HEK293 (cell line): ENCODE data around the gene GATA3.

Experiments used
- FEZF1 ChIP-seq: fragments of 450-650 bp; formaldehyde crosslinking; IDR thresholded peaks from 2 replicates; pipeline ENCODE4 v1.5.1; 2016; ENCODE audit warnings: missing biosample characterization, missing genetic modification characterization
- GFI1B ChIP-seq: fragments of 450-650 bp; formaldehyde crosslinking; IDR thresholded peaks from 2 replicates; pipeline ENCODE4 v1.5.1; 2016; ENCODE audit warnings: missing biosample characterization, missing genetic modification characterization
- HOXC10 ChIP-seq: sonication (generic); formaldehyde crosslinking; IDR thresholded peaks from 2 replicates; pipeline ENCODE4 v1.8.1; 2023; ENCODE audit warnings: mild to moderate bottlenecking, missing genetic modification reagents
- WT1 ChIP-seq: fragments of 450-650 bp; formaldehyde crosslinking; IDR thresholded peaks from 2 replicates; pipeline ENCODE4 v1.5.1; 2016; ENCODE audit warnings: missing biosample characterization, missing genetic modification characterization
- ZIC2 ChIP-seq: fragments of 450-650 bp; formaldehyde crosslinking; IDR thresholded peaks from 2 replicates; pipeline ENCODE4 v1.5.1; 2016; ENCODE audit warnings: missing biosample characterization, missing genetic modification characterization
- ZNF155 ChIP-seq: fragments of 450-650 bp; formaldehyde crosslinking; IDR thresholded peaks from 2 replicates; pipeline ENCODE4 v1.5.1; 2016; ENCODE audit warnings: missing biosample characterization, missing genetic modification characterization
- ZNF19 ChIP-seq: fragments of 450-650 bp; formaldehyde crosslinking; IDR thresholded peaks from 2 replicates; pipeline ENCODE4; 2016; ENCODE audit warnings: missing biosample characterization, missing genetic modification characterization, low read depth
- ZNF302 ChIP-seq: fragments of 450-650 bp; formaldehyde crosslinking; IDR thresholded peaks from 2 replicates; pipeline ENCODE4 v1.5.1; 2016; ENCODE audit warnings: missing biosample characterization, missing genetic modification characterization, low read depth
- ZNF311 ChIP-seq: fragments of 450-650 bp; formaldehyde crosslinking; IDR thresholded peaks from 2 replicates; pipeline ENCODE4 v1.5.1; 2017; ENCODE audit warnings: missing biosample characterization, missing genetic modification characterization, borderline replicate concordance
- ZNF335 ChIP-seq: fragments of 450-650 bp; formaldehyde crosslinking; conservative IDR thresholded peaks from 2 replicates; pipeline ENCODE4 v1.5.1; 2016; ENCODE audit warnings: missing biosample characterization, missing genetic modification characterization
- ZNF341 ChIP-seq: fragments of 450-650 bp; formaldehyde crosslinking; IDR thresholded peaks from 2 replicates; pipeline ENCODE4; 2016; ENCODE audit warnings: low read depth, missing biosample characterization, missing genetic modification characterization
- ZNF366 ChIP-seq: fragments of 450-650 bp; formaldehyde crosslinking; conservative IDR thresholded peaks from 2 replicates; pipeline ENCODE4 v1.5.1; 2016; ENCODE audit warnings: missing biosample characterization, missing genetic modification characterization
- ZNF416 ChIP-seq: fragments of 450-650 bp; formaldehyde crosslinking; IDR thresholded peaks from 2 replicates; pipeline ENCODE4 v1.5.1; 2016; ENCODE audit warnings: missing biosample characterization, missing genetic modification characterization
- ZNF48 ChIP-seq: fragments of 450-650 bp; formaldehyde crosslinking; IDR thresholded peaks from 2 replicates; pipeline ENCODE4 v1.5.1; 2016; ENCODE audit warnings: missing biosample characterization, missing genetic modification characterization
- ZNF548 ChIP-seq: fragments of 450-650 bp; formaldehyde crosslinking; IDR thresholded peaks from 2 replicates; pipeline ENCODE4 v1.5.1; 2016; ENCODE audit warnings: missing biosample characterization, missing genetic modification characterization
- ZNF555 ChIP-seq: fragments of 450-650 bp; formaldehyde crosslinking; conservative IDR thresholded peaks from 2 replicates; pipeline ENCODE4 v1.5.1; 2017; ENCODE audit warnings: missing biosample characterization, mild to moderate bottlenecking, missing genetic modification characterization, inconsistent platforms
- ZNF558 ChIP-seq: fragments of 450-650 bp; formaldehyde crosslinking; IDR thresholded peaks from 2 replicates; pipeline ENCODE4 v1.5.1; 2016; ENCODE audit warnings: missing biosample characterization, missing genetic modification characterization
- ZNF600 ChIP-seq: fragments of 450-650 bp; formaldehyde crosslinking; IDR thresholded peaks from 2 replicates; pipeline ENCODE4 v1.5.1; 2016; ENCODE audit warnings: missing biosample characterization, missing genetic modification characterization
- ZNF624 ChIP-seq: fragments of 450-650 bp; formaldehyde crosslinking; IDR thresholded peaks from 2 replicates; pipeline ENCODE4 v1.5.1; 2017; ENCODE audit warnings: missing biosample characterization, missing genetic modification characterization
- ZNF654 ChIP-seq: fragments of 450-650 bp; formaldehyde crosslinking; IDR thresholded peaks from 2 replicates; pipeline ENCODE4 v1.5.1; 2016; ENCODE audit warnings: low read depth, missing biosample characterization, missing genetic modification characterization
- ZNF777 ChIP-seq: fragments of 450-650 bp; formaldehyde crosslinking; IDR thresholded peaks from 2 replicates; pipeline ENCODE4 v1.5.1; 2017; ENCODE audit warnings: missing biosample characterization, missing genetic modification characterization, borderline replicate concordance
- ZNF843 ChIP-seq: fragments of 450-650 bp; formaldehyde crosslinking; IDR thresholded peaks from 2 replicates; pipeline ENCODE4 v1.5.1; 2016; ENCODE audit warnings: missing biosample characterization, missing genetic modification characterization
- TF ChIP-seq, protein P1 (sequence below): fragments of 450-650 bp; formaldehyde crosslinking; IDR thresholded peaks from 2 replicates; pipeline ENCODE4 v1.5.1; 2016; ENCODE audit warnings: missing biosample characterization, missing genetic modification characterization
- TF ChIP-seq, protein P2 (sequence below): fragments of 450-650 bp; IDR thresholded peaks from 2 replicates; pipeline ENCODE4 v1.5.1; 2018; ENCODE audit warnings: missing biosample characterization, missing genetic modification characterization
- TF ChIP-seq, protein P3 (sequence below): fragments of 450-650 bp; formaldehyde crosslinking; IDR thresholded peaks from 2 replicates; pipeline ENCODE4 v1.5.1; 2017; ENCODE audit warnings: missing biosample characterization, missing genetic modification characterization
- TF ChIP-seq, protein P4 (sequence below): fragments of 450-650 bp; formaldehyde crosslinking; IDR thresholded peaks from 2 replicates; pipeline ENCODE4 v1.5.1; 2016; ENCODE audit warnings: missing biosample characterization, missing genetic modification characterization
- TF ChIP-seq, protein P5 (sequence below): fragments of 450-650 bp; formaldehyde crosslinking; IDR thresholded peaks from 2 replicates; pipeline ENCODE4 v1.5.1; 2017; ENCODE audit warnings: missing biosample characterization, missing genetic modification characterization

GATA3 gene

DNA sequence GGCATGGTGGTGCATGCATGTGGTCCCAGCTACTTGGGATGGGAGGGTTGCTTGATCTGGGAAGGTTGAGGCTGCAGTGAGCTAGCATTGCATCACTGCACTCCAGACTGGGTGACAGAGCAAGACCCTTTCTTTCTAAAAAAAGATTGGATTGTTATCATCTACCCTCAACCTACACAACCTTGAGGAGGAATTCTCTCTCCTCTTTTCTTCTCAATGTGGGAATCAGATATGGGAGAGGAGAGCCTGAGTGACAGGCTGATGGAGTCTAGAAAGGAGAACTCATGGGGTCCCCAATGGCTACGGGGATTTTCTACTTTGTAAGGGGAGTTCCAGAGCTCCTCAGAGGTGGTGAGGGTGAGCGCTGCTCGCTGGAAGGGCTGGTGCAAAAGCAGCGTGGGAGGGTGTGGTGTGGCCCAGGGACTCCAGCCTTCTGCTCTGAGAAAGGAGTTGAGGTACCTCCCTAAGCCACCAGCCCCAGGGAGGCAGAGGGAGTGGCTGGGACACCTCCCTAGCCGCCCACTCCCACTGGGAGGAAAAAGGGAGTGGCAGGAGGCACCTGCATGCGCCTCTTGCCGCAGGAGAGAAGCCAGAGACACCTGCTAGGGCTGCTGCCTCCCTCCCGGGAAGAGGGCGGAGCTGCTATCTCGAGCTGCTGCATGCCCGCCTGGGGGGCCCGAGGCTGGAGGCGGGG, 48.4 kb downstream of the GATA3 start (continued):
- TF ChIP-seq, protein P1, sequence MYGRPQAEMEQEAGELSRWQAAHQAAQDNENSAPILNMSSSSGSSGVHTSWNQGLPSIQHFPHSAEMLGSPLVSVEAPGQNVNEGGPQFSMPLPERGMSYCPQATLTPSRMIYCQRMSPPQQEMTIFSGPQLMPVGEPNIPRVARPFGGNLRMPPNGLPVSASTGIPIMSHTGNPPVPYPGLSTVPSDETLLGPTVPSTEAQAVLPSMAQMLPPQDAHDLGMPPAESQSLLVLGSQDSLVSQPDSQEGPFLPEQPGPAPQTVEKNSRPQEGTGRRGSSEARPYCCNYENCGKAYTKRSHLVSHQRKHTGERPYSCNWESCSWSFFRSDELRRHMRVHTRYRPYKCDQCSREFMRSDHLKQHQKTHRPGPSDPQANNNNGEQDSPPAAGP (tag by site-specific recombination), result peak; percentile 74; the same call in 1 of the 2 replicates
- TF ChIP-seq ZNF341 (tag by site-specific recombination) (peak; percentile 76), ZNF843 (tag by site-specific recombination) (no peak), ZNF302 (tag by site-specific recombination) (no peak), ZNF654 (tag by site-specific recombination) (no peak), ZNF600 (tag by site-specific recombination) (no peak), ZNF548 (tag by site-specific recombination) (no peak), ZNF48 (no peak), WT1 (tag by site-specific recombination) (peak; percentile 100), FEZF1 (tag by site-specific recombination) (no peak), ZNF558 (tag by site-specific recombination) (no peak), ZNF19 (tag by site-specific recombination) (no peak), GFI1B (tag by site-specific recombination) (no peak), ZNF624 (tag by site-specific recombination) (no peak), ZNF335 (no peak), ZNF155 (tag by site-specific recombination) (no peak), ZNF416 (no peak), ZNF555 (tag by site-specific recombination) (no peak), ZNF777 (tag by site-specific recombination) (no peak), HOXC10 (no peak), ZNF366 (tag by site-specific recombination) (no peak), ZIC2 (tag by site-specific recombination) (peak; percentile 90), ZNF311 (no peak)
- TF ChIP-seq, protein P2, sequence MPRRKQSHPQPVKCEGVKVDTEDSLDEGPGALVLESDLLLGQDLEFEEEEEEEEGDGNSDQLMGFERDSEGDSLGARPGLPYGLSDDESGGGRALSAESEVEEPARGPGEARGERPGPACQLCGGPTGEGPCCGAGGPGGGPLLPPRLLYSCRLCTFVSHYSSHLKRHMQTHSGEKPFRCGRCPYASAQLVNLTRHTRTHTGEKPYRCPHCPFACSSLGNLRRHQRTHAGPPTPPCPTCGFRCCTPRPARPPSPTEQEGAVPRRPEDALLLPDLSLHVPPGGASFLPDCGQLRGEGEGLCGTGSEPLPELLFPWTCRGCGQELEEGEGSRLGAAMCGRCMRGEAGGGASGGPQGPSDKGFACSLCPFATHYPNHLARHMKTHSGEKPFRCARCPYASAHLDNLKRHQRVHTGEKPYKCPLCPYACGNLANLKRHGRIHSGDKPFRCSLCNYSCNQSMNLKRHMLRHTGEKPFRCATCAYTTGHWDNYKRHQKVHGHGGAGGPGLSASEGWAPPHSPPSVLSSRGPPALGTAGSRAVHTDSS (tag by site-specific recombination), result no peak
- TF ChIP-seq, protein P3, sequence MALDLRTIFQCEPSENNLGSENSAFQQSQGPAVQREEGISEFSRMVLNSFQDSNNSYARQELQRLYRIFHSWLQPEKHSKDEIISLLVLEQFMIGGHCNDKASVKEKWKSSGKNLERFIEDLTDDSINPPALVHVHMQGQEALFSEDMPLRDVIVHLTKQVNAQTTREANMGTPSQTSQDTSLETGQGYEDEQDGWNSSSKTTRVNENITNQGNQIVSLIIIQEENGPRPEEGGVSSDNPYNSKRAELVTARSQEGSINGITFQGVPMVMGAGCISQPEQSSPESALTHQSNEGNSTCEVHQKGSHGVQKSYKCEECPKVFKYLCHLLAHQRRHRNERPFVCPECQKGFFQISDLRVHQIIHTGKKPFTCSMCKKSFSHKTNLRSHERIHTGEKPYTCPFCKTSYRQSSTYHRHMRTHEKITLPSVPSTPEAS (tag by site-specific recombination), result no peak
- TF ChIP-seq, protein P4, sequence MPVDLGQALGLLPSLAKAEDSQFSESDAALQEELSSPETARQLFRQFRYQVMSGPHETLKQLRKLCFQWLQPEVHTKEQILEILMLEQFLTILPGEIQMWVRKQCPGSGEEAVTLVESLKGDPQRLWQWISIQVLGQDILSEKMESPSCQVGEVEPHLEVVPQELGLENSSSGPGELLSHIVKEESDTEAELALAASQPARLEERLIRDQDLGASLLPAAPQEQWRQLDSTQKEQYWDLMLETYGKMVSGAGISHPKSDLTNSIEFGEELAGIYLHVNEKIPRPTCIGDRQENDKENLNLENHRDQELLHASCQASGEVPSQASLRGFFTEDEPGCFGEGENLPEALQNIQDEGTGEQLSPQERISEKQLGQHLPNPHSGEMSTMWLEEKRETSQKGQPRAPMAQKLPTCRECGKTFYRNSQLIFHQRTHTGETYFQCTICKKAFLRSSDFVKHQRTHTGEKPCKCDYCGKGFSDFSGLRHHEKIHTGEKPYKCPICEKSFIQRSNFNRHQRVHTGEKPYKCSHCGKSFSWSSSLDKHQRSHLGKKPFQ (tag by site-specific recombination), result no peak
- TF ChIP-seq, protein P5, sequence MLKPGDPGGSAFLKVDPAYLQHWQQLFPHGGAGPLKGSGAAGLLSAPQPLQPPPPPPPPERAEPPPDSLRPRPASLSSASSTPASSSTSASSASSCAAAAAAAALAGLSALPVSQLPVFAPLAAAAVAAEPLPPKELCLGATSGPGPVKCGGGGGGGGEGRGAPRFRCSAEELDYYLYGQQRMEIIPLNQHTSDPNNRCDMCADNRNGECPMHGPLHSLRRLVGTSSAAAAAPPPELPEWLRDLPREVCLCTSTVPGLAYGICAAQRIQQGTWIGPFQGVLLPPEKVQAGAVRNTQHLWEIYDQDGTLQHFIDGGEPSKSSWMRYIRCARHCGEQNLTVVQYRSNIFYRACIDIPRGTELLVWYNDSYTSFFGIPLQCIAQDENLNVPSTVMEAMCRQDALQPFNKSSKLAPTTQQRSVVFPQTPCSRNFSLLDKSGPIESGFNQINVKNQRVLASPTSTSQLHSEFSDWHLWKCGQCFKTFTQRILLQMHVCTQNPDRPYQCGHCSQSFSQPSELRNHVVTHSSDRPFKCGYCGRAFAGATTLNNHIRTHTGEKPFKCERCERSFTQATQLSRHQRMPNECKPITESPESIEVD (tag by site-specific recombination), result no peak
- TF ChIP-seq, all 188 proteins: peak for 9
